H1 (cell line): ENCODE data around the gene TRIM14. TPM values are rescaled to one million over a fixed set of nuclear protein-coding genes. Genes with fewer than 3 reads are reported as not detected.

Experiments used
- CTCF ChIA-PET: fragments of 300-600 bp; sonication (Branson Sonifier 250); formaldehyde crosslinking; loops from one replicate; lab custom pipeline; 2021; ENCODE audit not compliant: partially characterized antibody; lab: Charles Lee
- POLR2A ChIA-PET: fragments of 300-600 bp; sonication (Branson Sonifier 250); formaldehyde crosslinking; loops from one replicate; lab custom pipeline; 2021; ENCODE audit warnings: inconsistent platforms; ENCODE audit not compliant: partially characterized antibody; lab: Charles Lee
- DNase-seq, 2 experiments: peaks; one replicate each; pipeline versions ENCODE4 v3.0.0 to v3.0.0-alpha.2; 2010 to 2022; ENCODE audit warnings: low spot score in 2 of 2, low read depth in 1 of 2, mixed read lengths in 1 of 2
- FAIRE-seq: peaks from 2 replicates; lab custom pipeline; 2011; peaks lifted over from hg19 to GRCh38; lab: Jason Lieb, UNC
- H2AFZ ChIP-seq: 2 replicates; pipeline ENCODE4 v1.8.1; 2012; ENCODE audit warnings: low read length, inconsistent platforms
- H2AK5ac ChIP-seq: 2 replicates; pipeline ENCODE4 v1.6.1; 2013; ENCODE audit warnings: low read depth, low read length
- H2BK120ac ChIP-seq: replicated peaks from 2 replicates; pipeline ENCODE3; 2013; ENCODE audit warnings: low read depth, low read length, inconsistent platforms
- H2BK12ac ChIP-seq: 2 replicates; pipeline ENCODE4 v1.6.1; 2013; ENCODE audit warnings: low read depth, low read length
- H2BK15ac ChIP-seq: 2 replicates; pipeline ENCODE4 v1.6.1; 2013; ENCODE audit warnings: low read length
- H2BK20ac ChIP-seq: 2 replicates; pipeline ENCODE4 v1.6.1; 2013; ENCODE audit warnings: low read length
- H2BK5ac ChIP-seq: 2 replicates; pipeline ENCODE4 v1.6.1; 2013; ENCODE audit warnings: low read depth, low read length
- H3K14ac ChIP-seq: 2 replicates; pipeline ENCODE4 v1.6.1; 2013; ENCODE audit warnings: inconsistent platforms; ENCODE audit not compliant: insufficient read length
- H3K18ac ChIP-seq: 2 replicates; pipeline ENCODE4 v1.6.1; 2013; ENCODE audit warnings: low read length; ENCODE audit errors: extremely low read depth
- H3K23ac ChIP-seq: 2 replicates; pipeline ENCODE4 v1.6.1; 2013; ENCODE audit warnings: inconsistent platforms; ENCODE audit not compliant: insufficient read length
- H3K23me2 ChIP-seq: 2 replicates; pipeline ENCODE4 v1.6.1; 2013; ENCODE audit warnings: low read depth, low read length
- H3K27ac ChIP-seq: 2 replicates; pipeline ENCODE4 v1.6.1; 2011; ENCODE audit warnings: low read depth, low read length, inconsistent platforms
- H3K27me3 ChIP-seq, 4 experiments: replicated peaks in 1 of 4; 1 replicate in 1 of 4; 2 replicates in 3 of 4; pipeline versions ENCODE4 v1.6.1 to v1.8.1; 2011 to 2013; ENCODE audit warnings: low read length in 3 of 4, mild to moderate bottlenecking in 3 of 4, inconsistent platforms in 2 of 4, mixed read lengths in 2 of 4, moderate library complexity in 1 of 4; ENCODE audit not compliant: control insufficient read depth in 3 of 4, insufficient read depth in 3 of 4; ENCODE audit errors: extremely low read depth in 1 of 4
- H3K36me3 ChIP-seq, 4 experiments: 2 replicates each; pipeline versions ENCODE4 v1.6.1 to v1.8.1; 2011 to 2013; ENCODE audit warnings: mild to moderate bottlenecking in 4 of 4, low read length in 3 of 4, moderate library complexity in 2 of 4, control low read depth in 1 of 4, inconsistent platforms in 1 of 4; ENCODE audit not compliant: insufficient read depth in 4 of 4, control insufficient read depth in 2 of 4
- H3K4ac ChIP-seq: replicated peaks from 2 replicates; pipeline ENCODE3; 2013; ENCODE audit warnings: low read length, low read depth, mixed read lengths, inconsistent platforms; ENCODE audit not compliant: insufficient read length
- H3K4me1 ChIP-seq, 4 experiments: replicated peaks in 1 of 4; 1 replicate in 1 of 4; 2 replicates in 3 of 4; pipeline versions ENCODE4 v1.6.1 to v1.8.1; 2011 to 2013; ENCODE audit warnings: low read length in 3 of 4, inconsistent platforms in 2 of 4, mixed read lengths in 1 of 4; ENCODE audit not compliant: insufficient read depth in 4 of 4, control insufficient read depth in 3 of 4
- H3K4me2 ChIP-seq, 2 experiments: 2 replicates each; pipeline versions ENCODE4 v1.6.1 to v1.8.1; 2011 to 2013; ENCODE audit warnings: low read depth in 2 of 2, low read length in 2 of 2, control low read depth in 1 of 2, inconsistent platforms in 1 of 2, mild to moderate bottlenecking in 1 of 2; ENCODE audit not compliant: insufficient read depth in 1 of 2
- H3K4me3 ChIP-seq, 4 experiments: fragments of 200-600, 300-600 bp in 1 of 4; sonication (generic), shearing (Covaris generic), sonication (Bioruptor Twin) in 1 of 4; 2 replicates each; pipeline versions ENCODE4 v1.5.1 to v1.8.1; 2011 to 2016; ENCODE audit warnings: low read length in 4 of 4, low read depth in 3 of 4, control low read depth in 2 of 4, inconsistent platforms in 2 of 4, mild to moderate bottlenecking in 2 of 4, mixed read lengths in 1 of 4, moderate library complexity in 1 of 4; ENCODE audit not compliant: insufficient read depth in 2 of 4; ENCODE audit errors: extremely low read depth in 1 of 4
- H3K56ac ChIP-seq: replicated peaks from 2 replicates; pipeline ENCODE3; 2013; ENCODE audit warnings: low read depth, mild to moderate bottlenecking, mixed read lengths, low read length, inconsistent platforms; ENCODE audit not compliant: insufficient read length
- H3K79me1 ChIP-seq: 2 replicates; pipeline ENCODE4 v1.6.1; 2013; ENCODE audit warnings: low read depth, low read length, control low read depth
- H3K79me2 ChIP-seq, 2 experiments: 2 replicates each; pipeline versions ENCODE4 v1.6.1 to v1.8.1; 2012 to 2013; ENCODE audit warnings: low read length in 2 of 2, mild to moderate bottlenecking in 2 of 2, inconsistent platforms in 1 of 2; ENCODE audit not compliant: insufficient read depth in 2 of 2, control insufficient read depth in 1 of 2
- H3K9ac ChIP-seq, 4 experiments: replicated peaks in 1 of 4; 1 replicate in 1 of 4; 2 replicates in 3 of 4; pipeline versions ENCODE4 v1.6.1 to v1.8.1; 2011 to 2013; ENCODE audit warnings: low read depth in 3 of 4, low read length in 3 of 4, control low read depth in 2 of 4, mild to moderate bottlenecking in 2 of 4, moderate library complexity in 2 of 4, inconsistent platforms in 1 of 4; ENCODE audit errors: extremely low read depth in 1 of 4
- H3K9me3 ChIP-seq, 2 experiments: 2 replicates each; pipeline versions ENCODE4 v1.6.1 to v1.8.1; 2012 to 2013; ENCODE audit warnings: mild to moderate bottlenecking in 2 of 2, moderate library complexity in 2 of 2, control low read depth in 1 of 2, inconsistent platforms in 1 of 2, low read depth in 1 of 2, low read length in 1 of 2, mixed read lengths in 1 of 2; ENCODE audit not compliant: insufficient read depth in 2 of 2
- H4K20me1 ChIP-seq, 2 experiments: replicated peaks in 1 of 2; 2 replicates each; pipeline versions ENCODE3 to v1.8.1; 2011 to 2013; ENCODE audit warnings: inconsistent platforms in 2 of 2, low read length in 2 of 2, mild to moderate bottlenecking in 1 of 2; ENCODE audit not compliant: insufficient read depth in 2 of 2, control insufficient read depth in 1 of 2
- H4K5ac ChIP-seq: 2 replicates; pipeline ENCODE4 v1.6.1; 2013; ENCODE audit warnings: low read length, low read depth, mixed read lengths, inconsistent platforms; ENCODE audit not compliant: insufficient read length
- H4K8ac ChIP-seq: 2 replicates; pipeline ENCODE4 v1.8.0; 2013; ENCODE audit warnings: mild to moderate bottlenecking, moderate library complexity, low read length, inconsistent platforms; ENCODE audit not compliant: insufficient read depth; ENCODE audit errors: extremely low read depth
- H4K91ac ChIP-seq: replicated peaks from 2 replicates; pipeline ENCODE3; 2013; ENCODE audit warnings: low read length, mixed read lengths, inconsistent platforms; ENCODE audit not compliant: insufficient read length
- EZH2 ChIP-seq: fragments of 200-600 bp; sonication (generic); IDR thresholded peaks from 2 replicates; pipeline ENCODE4 v1.7.1; 2012; ENCODE audit warnings: low read depth, mild to moderate bottlenecking, moderate library complexity, low read length, inconsistent platforms; ENCODE audit not compliant: severe bottlenecking
- JUN ChIP-seq: IDR thresholded peaks from 2 replicates; pipeline ENCODE4 v1.6.1; 2011; ENCODE audit warnings: low read depth, mild to moderate bottlenecking, improper control_type of control experiment, low read length
- SIX5 ChIP-seq: IDR thresholded peaks from 2 replicates; pipeline ENCODE4 v1.6.1; 2011; ENCODE audit warnings: mild to moderate bottlenecking, low read depth, low read length
- SP2 ChIP-seq: IDR thresholded peaks from 2 replicates; pipeline ENCODE4 v1.6.1; 2012; ENCODE audit warnings: mild to moderate bottlenecking, low read length, inconsistent platforms
- SUZ12 ChIP-seq: fragments of 200-600 bp; sonication (generic); IDR thresholded peaks from 2 replicates; pipeline ENCODE4 v1.6.1; 2012; ENCODE audit warnings: mild to moderate bottlenecking, inconsistent platforms, low read length, moderate library complexity, mixed read lengths
- WGBS, 2 experiments: shearing (Covaris generic) in 1 of 2; methylation state at CpG; one replicate each; pipeline versions ENCODE4 v1.1.6 to v1.1.7; 2013 to 2015; ENCODE audit warnings: low lambda C conversion rate in 2 of 2, mixed read lengths in 2 of 2, inconsistent platforms in 1 of 2, low coverage in 1 of 2, missing lambda C conversion rate in 1 of 2; ENCODE audit not compliant: insufficient replicate concordance in 2 of 2, insufficient coverage in 1 of 2, insufficient read length in 1 of 2; ENCODE audit errors: extremely low coverage in 1 of 2, missing lambda C conversion rate in 1 of 2; 5-methylcytosine and 5-hydroxymethylcytosine counted together
- polyA plus RNA-seq, 7 experiments: library from polyadenylated mRNA; depleted of rRNA in 3 of 7; stranded (reverse) in 5 of 7; unstranded in 2 of 7; fragments of >200 nt in 5 of 7; fragments of 200-250 nt in 2 of 7; gene quantifications; 1 replicate in 5 of 7; 2 replicates in 1 of 7; 4 replicates in 1 of 7; pipeline versions ENCODE4 v1.2.1 to v1.2.3, GENCODE V29; 2011 to 2013; ENCODE audit warnings: missing spikeins in 2 of 7, mixed read lengths in 2 of 7
- total RNA-seq: library from RNA; stranded (reverse); fragmentation: NEBNext Ultra II Directional; extraction: Animal tissue kit (Norgen Biotek cat#: 25700); gene quantifications from 2 replicates; pipeline ENCODE4 v1.2.1, GENCODE V29; 2021

TRIM14 gene
- total and polyA plus RNA-seq, 2 of the 8 experiments (the other 6 are each of a cell fraction or from before 2014, with no cell fraction given): 9.2 to 19.4 TPM

- Histone ChIP-seq H3K14ac (no peak overlapping the region), H3K56ac (no peak overlapping the region), H3K23ac (no peak overlapping the region), H3K27me3 (no peaks in the 10 kb centered on the region), H2AFZ (no peak overlapping the region), H3K4ac (no peak overlapping the region), H2BK12ac (peak overlapping the region; percentile 90; the same call in 1 of the 2 replicates), H3K23me2 (peaks cover 5% of the 10 kb centered on the region; the same call in 1 of the 2 replicates), H4K20me1 (peaks cover 0 to 2% of the 10 kb centered on the region in 2 experiments), H3K4me3 (peak overlapping the region in 1 of 4 experiments; percentile 53; a peak in 1 of 8 replicates), H3K79me1 (no peaks in the 10 kb centered on the region), H2BK15ac (no peak overlapping the region), H2BK120ac (no peak overlapping the region), H3K4me2 (peak overlapping the region; percentile 60 to 61; a peak in 3 of 4 replicates), H3K9ac (no peak overlapping the region), H3K27ac (no peak overlapping the region), H3K18ac (no peak overlapping the region; the same call in 1 of the 2 replicates), H3K79me2 (no peaks in the 10 kb centered on the region), H3K4me1 (peaks cover 3 to 16% (median 5%) of the 10 kb centered on the region in 4 experiments; a peak in 6 of 7 replicates), H2BK5ac (peak overlapping the region; percentile 66; the same call in 1 of the 2 replicates), H2BK20ac (0 out of 2 replicates have a peak overlapping the region, but pooled peaks have one; percentile 80), H3K36me3 (no peaks in the 10 kb centered on the region; a peak in 2 of 8 replicates), H3K9me3 (no peaks in the 10 kb centered on the region; a peak in 1 of 4 replicates), H4K91ac (no peak overlapping the region), H4K5ac (no peak overlapping the region), H4K8ac (no peak overlapping the region), H2AK5ac (no peak overlapping the region)
- no peak for DNase-seq
- 73% methylated on average over 11 of the region's 11 CpGs; no CpG with 5 or more reads in 1 of the 2 experiments for WGBS, 2 experiments
- FAIRE-seq: no peak
- CTCF ChIA-PET: interaction anchor here (0.9 to 1.9 kb wide), 13 partner anchors 11 to 148 kb away, joined by 3 to 9 read pairs (median 4); partner anchors contain the start of gene TRIM14
- POLR2A ChIA-PET: interaction anchor here (0.6 to 2.2 kb wide), 7 partner anchors 9 to 125 kb away, joined by 3 to 4 read pairs (median 4); partner anchors contain the start of gene TRIM14
- TF ChIP-seq EZH2 (no peak), SIX5 (no peak), SP2 (no peak), JUN (no peak), SUZ12 (no peak)
Observed at GRCh38 chr9:98092613-98092931, 26.4 kb downstream of the TRIM14 start.
